IMR-90 (cell line): ENCODE data around the gene PXMP2. TPM values are rescaled to one million over a fixed set of nuclear protein-coding genes. Genes with fewer than 3 reads are reported as not detected.

Source experiments
- ATAC-seq: fragments of 200-7000 bp; cut with Tn5 transposase; 2 replicates; pipeline ENCODE4 v1.9.1; 2020; ENCODE audit warnings: low read depth, mild to moderate bottlenecking, moderate library complexity
- BruUV-seq: library from RNA; stranded (reverse); fragments of 400-500 nt; replicated peaks from 2 replicates; lab custom pipeline; 2021; lab: Mats Ljungman, UMichigan
- CTCF ChIA-PET: fragments of 300-600 bp; formaldehyde crosslinking; extraction: SDS; loops from one replicate; lab custom pipeline; 2021; ENCODE audit warnings: antibody characterized with exemption; lab: Yijun Ruan, JAX
- POLR2A ChIA-PET: fragments of 300-600 bp; sonication (Branson Sonifier 250); formaldehyde crosslinking; loops from one replicate; lab custom pipeline; 2022; ENCODE audit warnings: antibody characterized with exemption; ENCODE audit not compliant: unreplicated experiment; lab: Charles Lee
- DNase-seq: peaks from one replicate; pipeline ENCODE4 v3.0.0; 2013
- H2AFZ ChIP-seq: replicated peaks from 2 replicates; pipeline ENCODE3; 2013; ENCODE audit warnings: low read length, mild to moderate bottlenecking; ENCODE audit not compliant: poor library complexity
- H2AK5ac ChIP-seq: 2 replicates; pipeline ENCODE4 v1.6.1; 2013; ENCODE audit warnings: low read depth, low read length, inconsistent platforms
- H2AK9ac ChIP-seq: replicated peaks from 2 replicates; pipeline ENCODE3; 2013; ENCODE audit warnings: mild to moderate bottlenecking, low read depth, low read length, moderate library complexity; ENCODE audit not compliant: poor library complexity
- H2BK120ac ChIP-seq: 2 replicates; pipeline ENCODE4 v1.6.1; 2013; ENCODE audit warnings: low read depth, low read length, inconsistent platforms
- H2BK15ac ChIP-seq: 3 replicates; pipeline ENCODE4 v1.6.1; 2013; ENCODE audit warnings: low read depth, low read length, inconsistent platforms
- H2BK20ac ChIP-seq: 2 replicates; pipeline ENCODE4 v1.6.1; 2013; ENCODE audit warnings: low read depth, mild to moderate bottlenecking, inconsistent platforms, low read length, moderate library complexity
- H2BK5ac ChIP-seq: 2 replicates; pipeline ENCODE4 v1.6.1; 2013; ENCODE audit warnings: mild to moderate bottlenecking, low read depth, low read length, inconsistent platforms; ENCODE audit not compliant: poor library complexity, severe bottlenecking
- H3K14ac ChIP-seq: replicated peaks from 2 replicates; pipeline ENCODE4 v1.6.1; 2013; ENCODE audit warnings: low read depth, low read length, inconsistent platforms
- H3K18ac ChIP-seq: 2 replicates; pipeline ENCODE4 v1.6.1; 2013; ENCODE audit warnings: low read depth, low read length, control low read depth
- H3K23ac ChIP-seq: 2 replicates; pipeline ENCODE4 v1.6.1; 2013; ENCODE audit warnings: low read depth, low read length, inconsistent platforms
- H3K27ac ChIP-seq: 2 replicates; pipeline ENCODE4 v1.5.1; 2013; ENCODE audit warnings: mild to moderate bottlenecking, control low read depth, low read length; ENCODE audit not compliant: insufficient read depth
- H3K27me3 ChIP-seq: 2 replicates; pipeline ENCODE4 v1.6.1; 2013; ENCODE audit warnings: low read length; ENCODE audit not compliant: control insufficient read depth, insufficient read depth
- H3K36me3 ChIP-seq: 2 replicates; pipeline ENCODE4 v1.6.1; 2013; ENCODE audit warnings: low read length, mixed read lengths; ENCODE audit not compliant: control insufficient read depth, insufficient read depth
- H3K4ac ChIP-seq: 2 replicates; pipeline ENCODE4 v1.6.1; 2013; ENCODE audit warnings: low read depth, low read length, inconsistent platforms
- H3K4me1 ChIP-seq: 2 replicates; pipeline ENCODE4 v1.6.1; 2013; ENCODE audit warnings: low read length, mixed read lengths; ENCODE audit not compliant: control insufficient read depth, insufficient read depth
- H3K4me2 ChIP-seq: 2 replicates; pipeline ENCODE4 v1.6.1; 2013; ENCODE audit warnings: low read depth, mild to moderate bottlenecking, control low read depth, low read length, moderate library complexity
- H3K4me3 ChIP-seq: 2 replicates; pipeline ENCODE4 v1.5.1; 2013; ENCODE audit warnings: low read depth, mild to moderate bottlenecking, control low read depth, low read length, moderate library complexity; ENCODE audit not compliant: insufficient read depth
- H3K56ac ChIP-seq: 2 replicates; pipeline ENCODE4 v1.6.1; 2013; ENCODE audit warnings: low read length, inconsistent platforms; ENCODE audit not compliant: insufficient read depth; ENCODE audit errors: extremely low read depth
- H3K79me1 ChIP-seq, 2 experiments: 2 replicates each; pipeline ENCODE4 v1.6.1; 2013; ENCODE audit warnings: low read length in 2 of 2, inconsistent platforms in 1 of 2, low read depth in 1 of 2
- H3K9ac ChIP-seq: 2 replicates; pipeline ENCODE4 v1.6.1; 2013; ENCODE audit warnings: low read depth, low read length, control low read depth
- H3K9me1 ChIP-seq: 2 replicates; pipeline ENCODE4 v1.6.1; 2013; ENCODE audit warnings: low read length, inconsistent platforms; ENCODE audit not compliant: insufficient read depth
- H3K9me3 ChIP-seq: 2 replicates; pipeline ENCODE4 v1.6.1; 2013; ENCODE audit warnings: low read length; ENCODE audit not compliant: control insufficient read depth, insufficient read depth
- H4K20me1 ChIP-seq: 2 replicates; pipeline ENCODE4 v1.6.1; 2013; ENCODE audit warnings: low read length, inconsistent platforms; ENCODE audit not compliant: insufficient read depth
- H4K5ac ChIP-seq: 2 replicates; pipeline ENCODE4 v1.6.1; 2013; ENCODE audit warnings: mild to moderate bottlenecking, low read depth, low read length, control low read depth
- H4K8ac ChIP-seq, 2 experiments: 2 replicates each; pipeline ENCODE4 v1.6.1; 2013; ENCODE audit warnings: low read depth in 2 of 2, low read length in 2 of 2, control low read depth in 1 of 2, inconsistent platforms in 1 of 2
- H4K91ac ChIP-seq: 2 replicates; pipeline ENCODE4 v1.6.1; 2013; ENCODE audit warnings: low read depth, low read length, inconsistent platforms; ENCODE audit not compliant: insufficient read depth
- BHLHE40 ChIP-seq: fragments of 150-350 bp; IDR thresholded peaks from 2 replicates; pipeline ENCODE4 v1.6.1; 2016; ENCODE audit warnings: mild to moderate bottlenecking, low read depth, low read length
- CEBPB ChIP-seq: IDR thresholded peaks from 2 replicates; pipeline ENCODE4 v1.6.1; 2012; ENCODE audit warnings: low read depth, low read length, improper control_type of control experiment
- CHD1 ChIP-seq: IDR thresholded peaks from 2 replicates; pipeline ENCODE4 v1.6.1; 2012; ENCODE audit warnings: low read depth, low read length, improper control_type of control experiment
- FOS ChIP-seq: fragments of 150-350 bp; IDR thresholded peaks from 2 replicates; pipeline ENCODE4 v1.6.1; 2016; ENCODE audit warnings: low read depth, low read length
- MAFK ChIP-seq: IDR thresholded peaks from 2 replicates; pipeline ENCODE4 v1.6.1; 2012; ENCODE audit warnings: low read depth, low read length, improper control_type of control experiment
- MAZ ChIP-seq: IDR thresholded peaks from 2 replicates; pipeline ENCODE4 v1.6.1; 2012; ENCODE audit warnings: low read depth, mild to moderate bottlenecking, low read length, improper control_type of control experiment, moderate library complexity, borderline replicate concordance
- MXI1 ChIP-seq: IDR thresholded peaks from 2 replicates; pipeline ENCODE4 v1.6.1; 2012; ENCODE audit warnings: low read depth, mild to moderate bottlenecking, low read length, moderate library complexity, borderline replicate concordance
- NFE2L2 ChIP-seq: fragments of 150-350 bp; IDR thresholded peaks from 2 replicates; pipeline ENCODE4 v1.6.1; 2016; ENCODE audit warnings: low read depth, mild to moderate bottlenecking, low read length
- POLR2A ChIP-seq: IDR thresholded peaks from 2 replicates; pipeline ENCODE4 v1.6.1; 2012; ENCODE audit warnings: mild to moderate bottlenecking, low read depth, low read length
- RAD21 ChIP-seq: IDR thresholded peaks from 2 replicates; pipeline ENCODE4 v1.6.1; 2012; ENCODE audit warnings: low read length, improper control_type of control experiment
- RCOR1 ChIP-seq: IDR thresholded peaks from 2 replicates; pipeline ENCODE4 v1.6.1; 2012; ENCODE audit warnings: mild to moderate bottlenecking, low read length, improper control_type of control experiment; ENCODE audit not compliant: insufficient replicate concordance
- RFX5 ChIP-seq: IDR thresholded peaks from 2 replicates; pipeline ENCODE4 v1.8.0; 2012; ENCODE audit warnings: low read depth, mild to moderate bottlenecking, low read length, moderate library complexity
- SMC3 ChIP-seq: fragments of 150-350 bp; IDR thresholded peaks from 2 replicates; pipeline ENCODE4 v1.6.1; 2016; ENCODE audit warnings: low read depth, mild to moderate bottlenecking, antibody characterized with exemption, low read length, moderate library complexity
- WGBS, 2 experiments: methylation state at CpG; one replicate each; pipeline versions ENCODE4 v1.1.5 to v1.1.7; 2013; ENCODE audit warnings: missing lambda C conversion rate in 2 of 2; ENCODE audit not compliant: insufficient read length in 1 of 2; ENCODE audit errors: extremely low coverage in 2 of 2; 5-methylcytosine and 5-hydroxymethylcytosine counted together
- dilution Hi-C: fragments of 300-500 bp; cut with HindIII; formaldehyde crosslinking; loops from one replicate; pipeline ENCODE4 v1.14.3; 2018; ENCODE audit warnings: low sequenced_read_pairs; ENCODE audit not compliant: unreplicated experiment
- in situ Hi-C: fragments of 300-500 bp; cut with MboI; formaldehyde crosslinking; loops from 3 replicates; pipeline ENCODE4 v1.14.3; 2019; ENCODE audit warnings: low sequenced_read_pairs, inconsistent platforms, mixed read lengths
- intact Hi-C: fragments of 100-400 bp; cut with micrococcal nuclease; formaldehyde crosslinking; loops from 2 replicates; pipeline ENCODE4 v1.10.0; 2022
- polyA plus RNA-seq, 3 experiments: library from polyadenylated mRNA; depleted of rRNA; stranded (reverse); fragments of >200 nt; gene quantifications; 2 replicates each; pipeline ENCODE4 v1.2.3, GENCODE V29; 2012; ENCODE audit warnings: low replicate concordance in 1 of 3
- total RNA-seq: library from RNA; depleted of rRNA; stranded (reverse); fragments of >200 nt; gene quantifications from 2 replicates; pipeline ENCODE4 v1.2.3, GENCODE V29; 2012
- TF ChIP-seq, protein P1 (sequence below): fragments of 150-350 bp; IDR thresholded peaks from 2 replicates; pipeline ENCODE4 v1.6.1; 2017; ENCODE audit warnings: mild to moderate bottlenecking, antibody characterized with exemption, low read length, low read depth
- TF ChIP-seq, protein P2 (sequence below): conservative IDR thresholded peaks from 2 replicates; pipeline ENCODE4 v1.5.1; 2012; ENCODE audit warnings: mild to moderate bottlenecking, low read depth, low read length, improper control_type of control experiment
- TF ChIP-seq, protein P3 (sequence below): fragments of 150-350 bp; IDR thresholded peaks from 2 replicates; pipeline ENCODE4 v1.6.1; 2016; ENCODE audit warnings: low read depth, mild to moderate bottlenecking, low read length, moderate library complexity, borderline replicate concordance

The PXMP2 gene
- total and polyA plus RNA-seq, 2 of the 4 experiments (the other 2 are of a cell fraction), result 10.9 to 20.1 TPM

DNA sequence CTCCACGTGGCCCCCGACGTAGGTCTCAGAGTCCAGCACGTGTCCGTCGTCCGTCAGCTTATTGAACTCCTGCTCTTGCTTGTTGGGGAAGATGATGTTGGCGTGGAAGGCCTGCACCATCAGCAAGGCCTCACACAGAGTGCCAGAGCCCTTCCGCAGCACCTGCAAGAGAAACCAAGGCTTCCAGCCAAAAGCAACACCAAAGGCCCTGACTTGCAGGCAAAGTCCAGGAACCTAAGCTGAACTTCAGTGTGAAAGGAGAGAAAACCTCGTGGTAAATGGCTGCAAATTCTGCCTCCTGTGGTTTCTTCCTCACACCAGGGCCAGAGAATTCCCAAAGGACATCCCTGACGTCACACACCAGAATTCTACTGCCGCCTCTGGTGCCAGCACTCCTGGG is 14.7 kb upstream of the PXMP2 start:
- no peaks in the 10 kb centered on the region; the same call in 1 of the 2 replicates for H4K20me1 ChIP-seq
- H2AFZ ChIP-seq, result no peak overlapping the region
- H3K27ac ChIP-seq, result no peak overlapping the region
- no peak overlapping the region for H3K9ac ChIP-seq
- no peak overlapping the region for H4K5ac ChIP-seq
- H3K4me3 ChIP-seq, result no peak overlapping the region
- no peak overlapping the region for H3K4me2 ChIP-seq
- H2BK15ac ChIP-seq, result no peak overlapping the region
- H3K9me1 ChIP-seq, result peaks cover 6% of the 10 kb centered on the region; the same call in 1 of the 2 replicates
- H3K36me3 ChIP-seq, result peaks cover 47% of the 10 kb centered on the region
- H3K23ac ChIP-seq, result no peak overlapping the region
- POLR2A ChIA-PET, result no interaction called here
- no peak overlapping the region for H2BK20ac ChIP-seq
- no peak overlapping the region for H4K91ac ChIP-seq
- dilution Hi-C loops (no loop called here), in situ Hi-C loops (no loop called here), intact Hi-C loops (no loop called here)
- H2BK5ac ChIP-seq, result no peak overlapping the region
- H3K27me3 ChIP-seq, result no peaks in the 10 kb centered on the region
- H3K4me1 ChIP-seq, result no peaks in the 10 kb centered on the region
- H2AK9ac ChIP-seq, result no peak overlapping the region
- H3K9me3 ChIP-seq, result no peaks in the 10 kb centered on the region
- no peak for ATAC-seq
- DNase-seq, result no peak
- no CpG with 5 or more reads among the region's 12 CpGs for WGBS, 2 experiments
- H3K14ac ChIP-seq, result no peak overlapping the region
- H2BK120ac ChIP-seq, result no peak overlapping the region
- CTCF ChIA-PET, result no interaction called here
- H3K18ac ChIP-seq, result no peak overlapping the region
- no peak overlapping the region for H3K56ac ChIP-seq
- H2AK5ac ChIP-seq, result no peak overlapping the region
- H4K8ac ChIP-seq, result no peak overlapping the region
- no peak for TF ChIP-seq RAD21
- TF ChIP-seq, protein P1, sequence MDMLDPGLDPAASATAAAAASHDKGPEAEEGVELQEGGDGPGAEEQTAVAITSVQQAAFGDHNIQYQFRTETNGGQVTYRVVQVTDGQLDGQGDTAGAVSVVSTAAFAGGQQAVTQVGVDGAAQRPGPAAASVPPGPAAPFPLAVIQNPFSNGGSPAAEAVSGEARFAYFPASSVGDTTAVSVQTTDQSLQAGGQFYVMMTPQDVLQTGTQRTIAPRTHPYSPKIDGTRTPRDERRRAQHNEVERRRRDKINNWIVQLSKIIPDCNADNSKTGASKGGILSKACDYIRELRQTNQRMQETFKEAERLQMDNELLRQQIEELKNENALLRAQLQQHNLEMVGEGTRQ, result no peak
- TF ChIP-seq FOS, result no peak
- no peak for TF ChIP-seq RFX5
- no peak for TF ChIP-seq CEBPB
- no peak for TF ChIP-seq BHLHE40
- no peak for TF ChIP-seq POLR2A
- TF ChIP-seq MXI1, result no peak
- TF ChIP-seq MAFK, result no peak
- TF ChIP-seq MAZ, result no peak
- TF ChIP-seq, protein P2, sequence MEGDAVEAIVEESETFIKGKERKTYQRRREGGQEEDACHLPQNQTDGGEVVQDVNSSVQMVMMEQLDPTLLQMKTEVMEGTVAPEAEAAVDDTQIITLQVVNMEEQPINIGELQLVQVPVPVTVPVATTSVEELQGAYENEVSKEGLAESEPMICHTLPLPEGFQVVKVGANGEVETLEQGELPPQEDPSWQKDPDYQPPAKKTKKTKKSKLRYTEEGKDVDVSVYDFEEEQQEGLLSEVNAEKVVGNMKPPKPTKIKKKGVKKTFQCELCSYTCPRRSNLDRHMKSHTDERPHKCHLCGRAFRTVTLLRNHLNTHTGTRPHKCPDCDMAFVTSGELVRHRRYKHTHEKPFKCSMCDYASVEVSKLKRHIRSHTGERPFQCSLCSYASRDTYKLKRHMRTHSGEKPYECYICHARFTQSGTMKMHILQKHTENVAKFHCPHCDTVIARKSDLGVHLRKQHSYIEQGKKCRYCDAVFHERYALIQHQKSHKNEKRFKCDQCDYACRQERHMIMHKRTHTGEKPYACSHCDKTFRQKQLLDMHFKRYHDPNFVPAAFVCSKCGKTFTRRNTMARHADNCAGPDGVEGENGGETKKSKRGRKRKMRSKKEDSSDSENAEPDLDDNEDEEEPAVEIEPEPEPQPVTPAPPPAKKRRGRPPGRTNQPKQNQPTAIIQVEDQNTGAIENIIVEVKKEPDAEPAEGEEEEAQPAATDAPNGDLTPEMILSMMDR, result no peak
- no peak for TF ChIP-seq RCOR1
- TF ChIP-seq, protein P3, sequence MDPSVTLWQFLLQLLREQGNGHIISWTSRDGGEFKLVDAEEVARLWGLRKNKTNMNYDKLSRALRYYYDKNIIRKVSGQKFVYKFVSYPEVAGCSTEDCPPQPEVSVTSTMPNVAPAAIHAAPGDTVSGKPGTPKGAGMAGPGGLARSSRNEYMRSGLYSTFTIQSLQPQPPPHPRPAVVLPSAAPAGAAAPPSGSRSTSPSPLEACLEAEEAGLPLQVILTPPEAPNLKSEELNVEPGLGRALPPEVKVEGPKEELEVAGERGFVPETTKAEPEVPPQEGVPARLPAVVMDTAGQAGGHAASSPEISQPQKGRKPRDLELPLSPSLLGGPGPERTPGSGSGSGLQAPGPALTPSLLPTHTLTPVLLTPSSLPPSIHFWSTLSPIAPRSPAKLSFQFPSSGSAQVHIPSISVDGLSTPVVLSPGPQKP, result no peak
- TF ChIP-seq CHD1, result no peak
- TF ChIP-seq NFE2L2, result no peak
- no peak for TF ChIP-seq SMC3
- H3K79me1 ChIP-seq, result no peaks in the 10 kb centered on the region; a peak in 1 of 4 replicates
- H3K4ac ChIP-seq, result no peak overlapping the region
- no TSS peak for BruUV-seq
